Measurements from ENCODE around the gene TAGAP. TPM values are rescaled to one million over a fixed set of nuclear protein-coding genes. Genes with fewer than 3 reads are reported as not detected.

TAGAP gene
- polyA plus RNA-seq, 1 donor: 1.0 TPM

GRCh38 chr6:159071843-159072769, 27.3 kb upstream of the TAGAP start:
- DNase-seq (ENCODE audit: low read depth): no peak

DNA sequence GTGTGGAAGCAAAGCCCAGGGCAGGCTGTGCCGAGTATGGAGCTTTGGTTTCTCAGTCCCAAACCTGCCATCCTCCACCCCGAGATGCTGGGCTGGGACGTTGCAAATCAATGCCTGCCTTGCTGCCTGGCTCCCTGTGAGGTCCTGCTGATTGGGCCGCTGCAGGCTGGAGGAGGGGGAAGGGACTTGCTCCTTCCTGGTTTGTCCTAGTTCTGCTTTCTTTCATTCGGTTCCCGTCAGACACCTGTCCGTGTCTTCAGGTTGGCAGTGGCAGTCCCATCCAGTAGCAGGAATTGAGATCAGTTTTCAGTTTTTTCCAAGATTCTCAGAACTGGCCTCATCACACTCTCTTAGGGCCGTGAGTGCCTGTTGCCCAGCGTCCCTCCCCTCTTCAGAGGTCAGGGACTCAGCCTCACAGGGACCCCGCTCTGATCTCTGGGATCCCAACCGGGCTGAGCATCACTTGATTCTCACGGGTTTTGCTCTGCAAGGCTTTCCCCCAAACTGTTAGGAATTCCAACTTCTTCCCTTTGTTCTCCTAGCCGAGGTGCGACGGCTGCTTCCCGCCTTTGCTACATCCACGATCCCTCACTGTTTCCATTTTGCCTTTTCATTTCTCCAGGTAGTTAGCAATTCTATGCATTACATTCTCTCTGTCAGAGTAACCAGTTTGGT, 24.2 kb upstream of the TAGAP start:
- DNase-seq (ENCODE audit: low read depth): no peak

GRCh38 chr6:159067334-159067733, 22.5 kb upstream of the TAGAP start:
- DNase-seq (ENCODE audit: low read depth): no peak

DNA sequence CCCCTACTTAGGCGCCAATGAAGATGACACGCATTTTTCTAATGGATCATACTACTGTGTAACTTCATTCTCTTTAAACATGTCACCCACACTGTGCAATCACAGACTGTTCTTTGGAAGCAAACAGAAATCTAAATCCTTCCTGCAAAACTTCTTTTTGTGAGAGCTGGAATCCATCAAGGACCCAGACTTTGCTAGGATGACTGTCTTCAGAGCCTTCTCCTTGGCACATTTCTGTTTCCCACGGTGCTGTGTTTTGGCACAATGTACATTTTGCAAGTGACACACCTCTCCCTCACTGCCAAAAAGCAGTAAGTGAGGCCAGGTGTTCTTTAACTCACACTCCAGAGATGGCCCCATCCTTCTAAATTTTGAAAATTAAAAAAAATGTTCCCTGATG, 21.7 kb upstream of the TAGAP start:
- no peak for DNase-seq (ENCODE audit: low read depth)

DNA sequence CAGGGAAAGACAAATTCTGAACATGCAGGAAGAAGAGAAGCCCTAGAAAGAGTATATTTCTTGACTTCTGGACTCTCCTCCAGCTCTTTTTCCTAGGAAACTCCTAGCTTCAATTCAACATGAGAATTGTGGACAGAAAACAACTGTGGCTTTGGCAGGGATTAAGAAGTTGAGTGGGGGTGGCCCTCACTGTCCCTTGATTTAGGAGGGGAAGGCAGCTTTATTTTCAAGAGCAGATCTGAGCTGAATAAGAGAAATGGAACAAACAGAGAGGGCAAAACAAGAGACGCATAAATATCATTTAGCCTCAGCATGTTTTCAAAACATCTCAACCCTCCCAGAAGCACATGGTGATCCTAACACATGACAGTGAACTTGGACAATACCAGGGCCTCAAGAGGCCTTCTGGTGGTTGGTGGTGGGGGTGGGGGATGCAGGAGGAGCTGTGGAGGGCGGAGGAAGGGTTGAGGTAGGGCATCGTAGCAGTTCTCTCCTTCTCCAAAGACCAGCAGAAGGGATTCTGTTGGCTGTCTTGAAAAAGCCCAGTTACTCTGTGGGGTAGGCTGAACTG, 21.1 kb upstream of the TAGAP start:
- no peak for DNase-seq (ENCODE audit: low read depth)

GRCh38 chr6:159065091-159065490, 20.3 kb upstream of the TAGAP start:
- no peak for DNase-seq (ENCODE audit: low read depth)

- no peak for DNase-seq (ENCODE audit: low read depth)
Measured at GRCh38 chr6:159064477-159064876, 19.7 kb upstream of the TAGAP start.

- DNase-seq (ENCODE audit: low read depth): no peak
Measured at GRCh38 chr6:159063549-159063948, 18.8 kb upstream of the TAGAP start.

DNA sequence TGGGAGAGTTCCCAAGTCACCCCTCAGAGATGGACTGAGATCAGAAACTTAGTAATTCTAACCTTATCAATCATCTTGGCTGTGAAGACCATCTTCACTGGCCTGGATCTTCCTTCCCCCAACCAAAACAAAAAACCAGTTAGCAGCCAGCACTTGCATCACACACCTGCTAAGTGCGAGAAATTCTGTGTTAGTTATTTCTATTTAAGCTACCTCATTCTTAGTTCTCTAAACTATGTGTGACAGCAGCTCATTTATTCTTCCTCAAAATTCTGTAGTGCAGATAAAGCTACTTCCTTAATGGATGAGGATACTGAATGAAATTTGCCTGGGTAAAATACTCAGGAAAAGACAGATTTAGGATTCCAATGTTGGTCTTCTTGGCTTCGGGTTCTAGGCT, 18.2 kb upstream of the TAGAP start:
- DNase-seq (ENCODE audit: low read depth): no peak

- DNase-seq (ENCODE audit: low read depth): no peak
Measured at GRCh38 chr6:159062564-159062945, 17.8 kb upstream of the TAGAP start.

DNA sequence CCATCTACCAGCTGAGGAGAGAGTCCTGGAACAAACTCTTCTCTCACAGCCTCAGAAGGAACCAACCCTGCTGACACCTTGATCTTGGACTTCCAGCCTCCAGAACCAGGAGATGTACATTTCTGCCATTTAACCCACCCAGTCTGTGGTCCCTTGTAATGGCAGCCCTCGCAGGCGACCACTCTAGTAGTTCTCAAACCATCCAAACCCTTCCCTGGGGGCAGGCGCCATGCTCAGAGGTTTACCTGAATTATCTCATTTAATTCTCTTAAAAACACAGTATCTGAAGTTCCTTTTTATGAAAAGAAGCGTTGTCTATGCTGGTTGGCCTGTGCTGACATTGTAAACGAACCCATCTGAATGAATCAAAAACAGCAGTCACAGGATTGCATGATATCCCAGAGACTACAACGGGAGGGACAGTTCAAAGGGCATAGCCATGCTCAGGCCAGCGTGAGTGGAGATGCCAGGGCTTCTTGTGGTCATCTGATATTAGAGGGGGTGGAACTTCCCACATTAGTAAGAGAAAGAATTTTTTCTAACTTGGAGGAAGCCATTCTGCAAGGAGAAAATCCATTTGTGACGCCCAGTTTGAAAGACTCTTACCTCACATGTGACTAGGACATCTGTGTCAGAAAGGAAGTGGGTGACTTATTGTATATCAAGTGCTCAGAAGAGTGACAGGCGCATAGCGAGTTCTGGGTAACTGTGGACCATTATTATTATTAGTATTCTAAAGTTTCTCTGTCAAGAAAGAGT, 17.2 kb upstream of the TAGAP start:
- DNase-seq (ENCODE audit: low read depth): no peak

DNA sequence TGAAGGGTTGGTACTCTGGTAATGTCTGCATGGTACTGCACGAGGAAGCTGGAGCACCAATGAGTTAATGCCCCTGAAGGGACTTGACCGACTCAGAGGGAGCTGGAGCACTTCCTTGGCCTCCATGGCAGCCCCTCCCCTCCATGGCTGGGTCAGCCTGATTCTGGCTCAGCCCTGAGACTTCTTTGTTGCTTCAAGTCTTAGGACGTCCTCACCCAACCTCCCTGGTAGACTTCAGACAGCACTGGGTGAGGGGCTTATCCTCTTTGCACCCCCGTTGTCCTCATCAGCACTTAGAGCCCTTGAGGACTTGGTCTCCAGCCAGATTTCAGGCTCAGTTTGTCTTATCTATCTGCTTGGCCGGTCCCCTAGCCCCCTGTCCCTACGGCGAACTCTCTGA, 16.4 kb upstream of the TAGAP start:
- DNase-seq (ENCODE audit: low read depth): no peak

- no peak for DNase-seq (ENCODE audit: low read depth)
Measured at GRCh38 chr6:159059885-159060506, 15.2 kb upstream of the TAGAP start.

- no peak for DNase-seq (ENCODE audit: low read depth)
Measured at GRCh38 chr6:159059141-159059540, 14.3 kb upstream of the TAGAP start.

DNA sequence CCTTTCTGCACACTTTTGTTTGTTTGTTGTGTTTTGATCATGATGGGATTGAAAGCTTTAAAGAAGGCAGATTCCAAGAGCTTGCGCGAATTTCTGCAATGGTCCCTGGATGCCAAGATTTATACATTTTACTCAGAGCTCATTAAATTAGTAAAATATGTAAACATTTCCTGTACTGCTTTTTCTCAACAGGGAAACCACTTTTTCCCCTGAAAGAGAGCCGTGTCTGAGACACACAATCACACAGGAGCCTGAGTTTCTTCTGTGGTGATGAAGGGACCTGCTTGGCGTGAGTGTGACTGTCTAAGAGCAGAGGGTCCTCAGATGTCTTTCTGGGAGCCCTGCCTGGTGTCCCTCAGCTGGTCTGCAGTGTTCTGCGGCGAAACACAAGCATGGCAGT, 12.1 kb upstream of the TAGAP start:
- no peak for DNase-seq (ENCODE audit: low read depth)

DNA sequence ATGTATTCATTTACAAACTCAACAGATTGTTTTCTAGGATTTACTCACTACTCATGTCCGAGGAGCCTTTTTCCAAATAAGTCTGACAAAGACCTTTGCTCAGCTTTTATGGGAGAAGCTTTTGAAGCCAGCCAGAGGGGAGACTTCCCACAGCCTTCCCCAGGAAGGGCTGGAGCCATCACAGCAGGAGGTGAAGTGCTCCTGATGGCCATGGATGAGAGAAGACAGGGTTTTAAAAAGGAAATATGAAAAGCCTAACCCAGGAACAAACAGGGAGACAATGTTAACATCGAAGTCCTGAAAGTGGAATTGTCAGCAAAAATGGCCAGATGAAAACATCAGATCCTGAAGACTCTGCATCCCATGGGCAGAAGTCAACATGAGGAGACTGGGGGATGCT, 11.6 kb upstream of the TAGAP start:
- DNase-seq (ENCODE audit: low read depth): no peak

GRCh38 chr6:159056003-159056402, 11.2 kb upstream of the TAGAP start:
- DNase-seq (ENCODE audit: low read depth): no peak

- DNase-seq (ENCODE audit: low read depth): no peak
Measured at GRCh38 chr6:159053781-159054398, 9.1 kb upstream of the TAGAP start.

- DNase-seq (ENCODE audit: low read depth): no peak
Measured at GRCh38 chr6:159052720-159053119, 7.9 kb upstream of the TAGAP start.

DNA sequence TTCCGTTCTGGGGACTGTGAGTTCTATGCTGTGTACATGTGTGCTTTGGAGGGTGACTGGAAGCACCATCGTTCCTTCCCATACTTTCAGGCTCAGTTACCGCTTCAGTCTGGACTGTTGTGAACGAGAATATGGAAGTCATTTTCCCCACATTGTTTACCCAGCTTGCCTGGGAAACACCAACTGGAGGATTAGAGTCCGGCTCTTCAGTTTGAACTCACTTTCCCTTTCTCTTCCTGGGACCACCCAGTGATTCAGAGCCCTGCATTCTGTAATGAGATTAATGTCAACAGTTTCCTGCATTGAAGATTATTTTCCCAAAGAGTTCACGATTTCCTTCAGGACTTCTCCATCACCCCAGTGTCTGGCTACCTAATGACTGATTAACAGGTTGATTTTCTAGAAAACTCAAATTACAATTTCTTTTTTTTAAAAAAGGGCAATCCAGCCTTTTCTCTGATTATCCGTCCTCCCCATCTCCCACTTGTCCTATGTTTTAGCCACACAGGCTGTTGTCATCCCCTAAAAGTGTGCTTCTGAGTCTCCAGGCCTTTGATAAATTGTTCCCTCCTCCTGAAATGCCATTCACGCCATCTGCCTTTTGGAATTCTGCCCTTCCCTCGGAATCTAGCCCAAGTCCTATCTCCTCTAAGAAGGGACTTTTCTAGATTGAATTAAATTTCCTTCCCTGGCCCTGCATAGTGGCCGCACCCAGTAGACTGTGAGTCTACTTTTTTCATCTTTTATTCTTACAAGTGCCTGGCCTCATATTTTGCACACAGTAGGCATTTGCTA, 3.3 kb upstream of the TAGAP start:
- DNase-seq (ENCODE audit: low read depth): no peak

Data from forelimb muscle (tissue), 1 donor.